GM12878 (cell line): ENCODE data around the gene PLCG1.

Experiments used
- EP300 ChIP-seq, 2 experiments: fragments of 150-350 bp in 1 of 2; IDR thresholded peaks; 2 replicates each; pipeline ENCODE4 v1.6.1; 2011 to 2012; ENCODE audit warnings: low read depth in 2 of 2, low read length in 2 of 2, borderline replicate concordance in 1 of 2, improper control_type of control experiment in 1 of 2, inconsistent platforms in 1 of 2; ENCODE audit not compliant: control insufficient read depth in 1 of 2
- GABPA ChIP-seq: IDR thresholded peaks from 2 replicates; pipeline ENCODE4 v1.6.1; 2014; ENCODE audit warnings: antibody characterized with exemption, low read depth, mild to moderate bottlenecking, inconsistent platforms
- MXI1 ChIP-seq: fragments of 150-350 bp; IDR thresholded peaks from 2 replicates; pipeline ENCODE4 v1.6.1; 2011; ENCODE audit warnings: low read depth, mild to moderate bottlenecking, inconsistent platforms, low read length, improper control_type of control experiment
- RCOR1 ChIP-seq: conservative IDR thresholded peaks from 2 replicates; pipeline ENCODE4 v1.6.1; 2012; ENCODE audit warnings: low read depth, low read length, improper control_type of control experiment
- SPI1 ChIP-seq: IDR thresholded peaks from 2 replicates; pipeline ENCODE4 v1.6.1; 2011; ENCODE audit warnings: low read depth, mild to moderate bottlenecking, low read length, moderate library complexity, borderline replicate concordance; ENCODE audit not compliant: insufficient read depth

GRCh38 chr20:41167481-41168253 is 30.3 kb downstream of the PLCG1 start:
- TF ChIP-seq GABPA (no peak), SPI1 (no peak), RCOR1 (no peak), MXI1 (no peak), EP300 (IDR thresholded peaks at IDR 0.05; ENCODE audit: borderline replicate concordance in 1 of 2, control insufficient read depth in 1 of 2, low read depth in 2 of 2, low read length in 2 of 2) (no peak)
